ENCODE measurements around the gene PDZD4.

The PDZD4 gene

DNA sequence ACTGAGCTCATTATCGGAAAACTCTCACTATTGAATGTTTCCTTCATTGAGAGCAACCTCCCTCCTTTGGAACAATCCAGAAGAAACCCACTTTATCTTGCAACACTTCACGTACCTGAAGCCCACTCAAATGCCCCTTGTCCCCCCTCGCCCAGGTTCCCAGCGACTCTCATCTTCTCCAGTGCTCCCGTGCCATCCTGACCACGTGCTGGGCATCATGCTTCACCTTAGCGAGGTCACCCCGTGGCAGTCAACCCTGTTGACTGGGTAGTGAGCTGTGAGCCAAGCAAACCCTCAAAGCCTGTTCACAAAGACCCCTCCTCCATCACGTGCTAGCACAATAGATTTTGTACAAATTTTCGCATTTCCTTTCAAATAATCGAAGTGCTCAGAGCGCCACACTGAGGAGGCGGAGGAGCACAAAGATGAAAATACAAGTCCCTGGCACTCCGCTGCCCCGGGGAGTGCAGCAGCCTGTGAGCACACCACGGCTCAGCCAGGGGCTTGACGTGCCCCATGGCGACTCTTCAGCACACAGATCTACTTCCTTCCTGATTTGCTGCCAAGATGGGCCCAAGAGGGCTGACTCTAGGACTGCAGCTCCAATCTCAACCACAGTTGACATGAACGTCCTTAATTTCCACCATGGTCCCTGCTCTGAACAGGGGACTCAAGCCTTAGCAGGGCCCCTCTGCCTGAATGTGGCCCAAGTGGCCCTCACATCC, 15.6 kb downstream of the PDZD4 start:
- H3K4me3 ChIP-seq (ENCODE audit: low read depth, low read length) = no peak overlapping the region

DNA sequence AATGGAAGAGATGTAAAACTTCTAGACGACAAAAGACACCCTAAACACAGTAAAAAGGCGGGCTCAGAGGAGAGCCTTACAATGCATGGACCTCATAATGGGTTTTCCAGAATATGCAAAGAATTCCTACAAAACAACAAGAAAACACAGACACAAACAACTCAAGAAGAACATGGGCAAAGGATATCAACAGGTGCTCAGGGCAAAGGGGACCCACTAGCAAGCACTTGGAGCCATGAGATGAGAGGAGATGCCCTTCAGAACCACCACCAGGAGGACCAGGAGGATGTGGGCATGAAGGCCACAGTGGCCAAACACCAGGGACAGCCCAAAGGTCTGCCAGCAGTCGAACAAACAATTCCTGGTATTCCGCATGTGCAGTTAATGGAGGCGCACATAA, 17.2 kb downstream of the PDZD4 start:
- H3K4me3 ChIP-seq (ENCODE audit: low read depth, low read length) = no peak overlapping the region

DNA sequence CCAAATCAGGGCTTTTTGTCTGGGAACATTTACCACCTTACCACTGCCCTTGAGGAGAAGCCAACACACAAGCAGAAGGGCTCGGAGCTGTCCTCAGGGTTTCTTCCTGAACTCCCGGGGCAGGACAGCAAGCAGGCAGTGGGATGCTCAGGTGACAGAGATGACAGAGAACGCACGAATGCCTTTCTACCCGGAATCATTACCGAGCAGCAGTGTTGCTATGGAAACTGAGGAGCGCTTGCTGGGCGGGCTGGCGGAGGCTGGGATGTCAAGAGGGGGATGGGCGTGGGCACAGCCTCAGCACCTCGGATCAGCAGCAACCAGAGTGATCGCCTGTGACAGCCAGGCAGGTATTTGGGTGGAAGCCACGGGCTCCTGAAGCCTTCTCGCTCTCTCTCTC, 18.1 kb downstream of the PDZD4 start:
- H3K4me3 ChIP-seq (ENCODE audit: low read depth, low read length) = no peak overlapping the region

GRCh38 chrX:153807976-153808375, 22.4 kb downstream of the PDZD4 start:
- H3K4me3 ChIP-seq (ENCODE audit: low read depth, low read length) = no peak overlapping the region

- H3K4me3 ChIP-seq (ENCODE audit: low read depth, low read length) = no peak overlapping the region
Observed at GRCh38 chrX:153806999-153807575, 23.3 kb downstream of the PDZD4 start.

- H3K4me3 ChIP-seq (ENCODE audit: low read depth, low read length) = no peak overlapping the region
Observed at GRCh38 chrX:153805436-153805835, 24.9 kb downstream of the PDZD4 start.

GRCh38 chrX:153804621-153805020, 25.7 kb downstream of the PDZD4 start:
- no peak overlapping the region for H3K4me3 ChIP-seq (ENCODE audit: low read depth, low read length)

DNA sequence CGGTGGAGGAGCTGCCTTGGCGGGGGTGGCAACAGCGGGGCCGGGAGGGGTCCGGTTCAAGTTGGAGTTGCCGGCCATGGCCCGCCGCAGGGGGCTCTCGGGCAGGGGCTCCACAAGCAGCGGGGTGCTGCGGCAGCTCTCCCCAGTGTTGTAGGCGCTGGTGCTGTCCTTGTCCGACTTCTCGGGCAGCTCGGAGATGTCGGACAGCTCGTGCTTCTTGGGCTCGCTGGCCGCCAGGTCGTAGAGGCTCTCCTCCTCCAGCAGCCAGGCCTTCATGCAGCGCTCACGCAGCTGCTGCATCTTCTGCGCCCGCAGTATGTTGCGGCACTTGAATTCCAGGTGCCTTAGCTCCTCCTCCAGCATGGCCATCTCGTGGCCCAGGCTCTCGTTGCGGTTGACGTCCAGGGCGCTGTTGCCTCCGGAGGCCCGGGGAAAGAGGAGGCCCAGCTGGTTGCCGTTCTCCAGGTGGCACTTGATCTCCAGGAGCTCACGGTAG, 26.2 kb downstream of the PDZD4 start:
- no peak overlapping the region for H3K4me3 ChIP-seq (ENCODE audit: low read depth, low read length)

DNA sequence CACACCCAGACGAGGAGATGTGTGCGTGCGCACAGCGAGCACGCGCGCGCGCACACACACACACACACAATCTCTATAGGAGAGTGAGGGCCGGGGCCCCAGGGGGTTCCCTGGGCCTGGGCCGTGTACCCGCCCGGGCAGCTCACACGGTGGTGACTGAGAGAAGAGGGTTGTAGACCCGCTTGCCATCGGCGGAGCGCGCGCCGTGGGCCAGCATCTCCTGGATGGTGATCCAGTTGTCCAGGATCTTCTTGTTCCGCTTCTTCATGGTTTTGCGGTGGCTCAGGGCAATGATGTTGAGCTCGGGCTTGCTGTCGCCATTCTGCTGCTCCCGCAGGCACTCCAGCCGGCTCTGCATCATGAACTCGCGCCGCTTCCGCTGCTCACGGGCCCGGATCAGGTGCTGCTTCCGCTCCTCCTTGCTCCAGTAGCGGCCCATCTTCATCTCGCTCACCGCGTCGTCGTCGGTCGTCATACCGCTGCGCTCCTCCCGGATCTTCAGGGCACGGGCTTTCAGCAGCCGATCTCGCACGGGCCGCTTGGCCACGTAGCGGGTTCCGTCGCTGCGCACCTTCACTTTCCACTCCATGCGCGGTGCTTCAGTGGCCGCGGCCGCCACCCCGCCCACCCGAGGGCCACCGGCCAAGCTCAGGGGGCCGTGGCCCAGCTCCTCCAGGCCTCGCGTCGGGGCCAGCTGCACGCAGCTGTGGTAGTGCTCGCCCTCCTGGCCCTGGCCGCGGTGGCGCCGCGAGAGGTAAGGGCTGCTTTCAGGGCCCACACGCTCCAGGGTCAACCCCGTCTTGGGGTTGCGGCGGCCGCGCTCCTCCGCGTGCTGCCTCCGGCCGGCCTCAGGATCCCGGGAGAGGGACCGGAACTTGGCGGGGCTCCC, 26.9 kb downstream of the PDZD4 start:
- no peak overlapping the region for H3K4me3 ChIP-seq (ENCODE audit: low read depth, low read length)

DNA sequence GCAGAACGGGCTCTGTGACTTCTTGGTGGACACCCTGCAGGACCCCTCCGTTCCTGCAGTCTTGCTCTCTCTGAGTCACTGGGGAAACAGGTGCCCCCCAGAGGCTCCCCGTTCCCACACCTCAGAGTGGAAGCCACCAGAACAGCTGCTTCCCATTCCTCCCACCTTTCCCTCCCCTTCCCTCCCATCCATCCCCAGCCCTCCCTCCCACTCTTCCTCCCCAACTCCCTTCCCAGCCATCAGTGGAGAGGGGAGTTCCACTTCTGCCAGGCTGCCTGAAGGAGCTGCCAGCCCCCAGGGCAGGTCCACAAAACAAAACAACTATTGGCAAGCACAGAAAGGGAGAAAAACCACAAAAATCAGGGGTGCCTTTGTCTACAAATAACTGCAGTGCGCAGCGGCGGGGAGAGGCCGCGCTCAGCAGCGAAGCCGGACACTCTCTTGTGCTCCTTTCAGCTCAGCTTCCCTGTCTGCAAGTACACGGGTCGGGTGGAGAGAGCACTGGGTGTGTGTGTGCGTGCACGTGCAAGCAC, 27.8 kb downstream of the PDZD4 start:
- H3K4me3 ChIP-seq (ENCODE audit: low read depth, low read length) = no peak overlapping the region

- H3K4me3 ChIP-seq (ENCODE audit: low read depth, low read length) = no peak overlapping the region
Observed at GRCh38 chrX:153801669-153802068, 28.7 kb downstream of the PDZD4 start.

- H3K4me3 ChIP-seq (ENCODE audit: low read depth, low read length) = no peak overlapping the region
Observed at GRCh38 chrX:153800746-153801145, 29.6 kb downstream of the PDZD4 start.

DNA sequence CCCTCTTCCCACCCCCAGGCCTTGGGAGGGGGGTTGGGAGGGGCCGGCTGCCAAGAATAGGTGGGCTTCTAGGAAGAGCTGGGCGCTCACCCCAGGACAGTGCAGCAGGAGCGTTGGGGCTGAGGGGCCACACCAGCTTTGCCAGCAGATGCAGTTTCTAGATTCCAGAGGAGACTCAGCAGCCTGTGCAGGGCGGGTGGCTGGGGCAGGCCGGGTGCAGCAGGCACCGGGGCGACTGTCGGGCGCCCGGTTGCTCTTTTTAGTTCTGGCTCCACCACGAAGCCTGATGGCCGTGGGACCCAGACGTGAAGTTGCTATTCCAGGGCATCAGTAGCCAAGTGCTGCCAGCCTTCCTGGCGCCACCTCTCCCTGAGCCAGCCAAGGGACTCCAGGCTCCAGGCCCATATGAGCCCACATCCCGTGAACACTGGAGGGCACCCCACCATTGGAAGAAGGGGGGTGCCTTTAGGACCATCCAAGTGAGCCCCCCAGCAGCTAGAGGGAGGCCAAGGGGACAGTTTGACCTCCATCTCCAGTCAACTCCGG, 30.1 kb downstream of the PDZD4 start:
- H3K4me3 ChIP-seq (ENCODE audit: low read depth, low read length) = no peak overlapping the region

GRCh38 chrX:153799326-153799725, 31.0 kb downstream of the PDZD4 start:
- no peak overlapping the region for H3K4me3 ChIP-seq (ENCODE audit: low read depth, low read length)

GRCh38 chrX:153797415-153798015, 32.8 kb downstream of the PDZD4 start:
- no peak overlapping the region for H3K4me3 ChIP-seq (ENCODE audit: low read depth, low read length)

- peak overlapping the region; percentile 70 for H3K4me3 ChIP-seq (ENCODE audit: low read depth, low read length)
Observed at GRCh38 chrX:153794897-153795816, 35.2 kb downstream of the PDZD4 start.

DNA sequence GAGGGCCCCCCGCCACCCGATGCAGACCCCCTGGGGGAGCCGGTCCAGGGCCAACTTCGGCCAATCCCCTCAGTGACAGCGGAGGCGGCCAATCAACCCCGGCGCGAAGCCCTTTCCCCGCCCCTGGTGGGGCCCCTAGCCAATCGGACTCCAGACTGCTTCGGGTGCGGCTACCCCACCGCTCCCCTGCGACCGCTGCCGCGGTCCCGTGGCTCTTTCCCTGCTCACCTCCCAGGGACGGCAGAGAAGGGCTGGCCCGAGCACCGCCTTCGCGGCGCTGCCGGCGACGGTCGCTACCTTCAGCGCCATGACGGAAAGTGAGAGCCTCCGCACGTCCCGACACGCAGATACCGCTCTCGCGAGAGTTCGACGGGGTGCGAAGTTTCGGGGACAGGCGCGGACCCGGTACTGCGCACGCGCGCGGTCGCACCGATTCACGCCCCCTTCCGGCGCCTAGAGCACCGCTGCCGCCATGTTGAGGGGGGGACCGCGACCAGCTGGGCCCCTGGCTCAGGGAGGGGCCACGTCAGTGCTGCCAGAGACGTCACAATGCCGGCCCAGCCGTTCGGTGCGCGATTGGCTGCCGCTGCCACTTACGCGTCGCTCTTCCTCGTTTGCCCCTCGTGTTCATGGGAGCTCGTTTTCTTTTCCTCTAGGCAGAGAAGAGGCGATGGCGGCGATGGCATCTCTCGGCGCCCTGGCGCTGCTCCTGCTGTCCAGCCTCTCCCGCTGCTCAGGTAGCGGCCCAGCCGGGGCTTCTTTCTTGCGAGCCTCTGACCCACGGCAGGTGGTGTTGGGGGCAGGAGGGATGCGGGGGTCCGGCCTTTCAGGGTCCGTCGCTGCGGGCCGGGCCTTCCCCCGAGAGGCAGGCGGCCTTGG, 36.1 kb downstream of the PDZD4 start, which contains the start of the genes IDH3G and SSR4:
TSS of gene IDH3G (minus strand) at position 358 of the 879 bp plus-strand sequence. CDS start at position 309, 49 bp downstream.
TSS of gene SSR4 (plus strand) at position 651 of the 879 bp plus-strand sequence. CDS start at position 671, 20 bp downstream.
- peak within 1 kb of the TSS; percentile 70 for H3K4me3 ChIP-seq (ENCODE audit: low read depth, low read length)

DNA sequence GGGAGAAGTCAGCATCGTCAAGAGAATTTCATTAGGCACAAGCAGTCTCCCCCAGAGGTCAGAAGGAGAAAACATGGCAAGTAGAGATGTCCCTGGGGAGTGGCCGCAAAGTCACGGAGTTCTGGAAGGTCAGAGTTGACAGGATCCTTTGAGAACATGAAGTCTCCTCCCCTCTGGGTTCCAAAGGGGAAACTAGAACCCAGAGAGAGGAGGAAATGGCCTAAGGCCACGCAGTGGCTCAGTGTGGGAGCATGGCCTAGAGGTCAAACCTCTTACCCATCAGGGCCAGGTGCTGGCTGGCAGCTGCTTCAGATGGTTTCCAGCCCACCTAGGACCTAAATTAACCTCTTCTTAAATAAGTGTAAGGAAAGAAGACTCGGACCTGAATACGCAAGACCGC, 37.1 kb downstream of the PDZD4 start:
- H3K4me3 ChIP-seq (ENCODE audit: low read depth, low read length) = peak overlapping the region; percentile 70
